SW 1271 (cell line): Measurements from ENCODE around the gene HACD2.

Experiments used
- DNase-seq, 2 experiments: peaks; one replicate each; lab custom pipeline; 2025; lab: John Stamatoyannopoulos, UW

Gene HACD2

DNA sequence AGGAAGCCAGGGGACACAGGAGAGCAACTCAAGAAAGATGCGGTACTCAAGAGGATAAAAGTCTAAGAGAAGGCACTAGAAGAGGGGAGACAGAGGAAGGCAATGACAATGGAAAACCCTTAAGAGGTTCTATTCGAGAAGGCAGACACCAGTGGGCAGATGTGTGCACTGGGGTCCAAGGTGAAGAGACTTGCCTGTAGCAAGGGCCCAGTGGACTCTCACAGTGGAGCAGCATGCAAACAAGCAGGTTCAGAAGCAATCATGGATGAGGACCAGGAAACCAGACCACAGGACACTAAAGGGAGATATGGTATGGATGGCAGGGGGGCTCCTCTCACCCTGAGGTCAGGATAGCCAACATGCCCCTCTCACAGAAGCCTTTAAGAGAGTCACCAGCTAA lies 138.6 kb downstream of the HACD2 start:
- DNase-seq: no peak

DNA sequence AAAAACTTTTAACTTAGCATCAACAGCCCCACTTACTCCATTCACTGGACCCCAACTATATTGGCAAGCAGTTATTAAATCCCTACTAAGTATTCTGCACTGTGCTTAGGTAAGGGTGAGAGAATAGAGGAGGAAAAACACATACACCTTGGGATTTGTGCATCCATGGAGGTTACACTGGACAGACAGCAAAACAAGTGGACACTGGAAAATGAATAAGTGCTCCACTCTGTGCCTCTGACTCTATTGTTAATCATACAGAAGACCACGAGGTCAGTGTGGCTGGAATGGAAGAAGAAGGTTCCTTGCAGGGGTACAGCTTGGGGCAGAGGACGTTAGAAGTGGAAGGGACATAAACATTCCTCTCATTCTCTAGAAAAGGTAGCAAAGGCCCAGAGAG lies 139.2 kb downstream of the HACD2 start:
- DNase-seq: no peak

DNA sequence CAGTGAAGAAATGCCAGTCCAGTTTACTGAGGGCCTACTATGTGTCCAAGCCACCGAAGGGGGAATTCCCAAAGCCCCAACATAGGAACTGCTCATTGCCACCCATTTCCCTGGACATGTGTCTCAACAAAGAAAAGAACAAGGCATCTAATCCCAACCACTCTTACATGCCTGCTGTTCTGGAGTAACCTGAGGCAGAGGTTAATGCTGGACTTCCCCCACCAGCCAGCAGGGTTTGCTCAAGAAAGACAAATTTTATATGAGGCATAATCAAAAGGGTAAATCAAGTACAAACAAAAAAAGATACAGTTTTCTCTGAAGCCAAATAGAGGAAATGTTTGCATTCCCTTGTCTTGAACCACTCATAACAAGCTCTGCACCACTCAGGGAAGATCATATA lies 140.1 kb downstream of the HACD2 start:
- DNase-seq: no peak

DNA sequence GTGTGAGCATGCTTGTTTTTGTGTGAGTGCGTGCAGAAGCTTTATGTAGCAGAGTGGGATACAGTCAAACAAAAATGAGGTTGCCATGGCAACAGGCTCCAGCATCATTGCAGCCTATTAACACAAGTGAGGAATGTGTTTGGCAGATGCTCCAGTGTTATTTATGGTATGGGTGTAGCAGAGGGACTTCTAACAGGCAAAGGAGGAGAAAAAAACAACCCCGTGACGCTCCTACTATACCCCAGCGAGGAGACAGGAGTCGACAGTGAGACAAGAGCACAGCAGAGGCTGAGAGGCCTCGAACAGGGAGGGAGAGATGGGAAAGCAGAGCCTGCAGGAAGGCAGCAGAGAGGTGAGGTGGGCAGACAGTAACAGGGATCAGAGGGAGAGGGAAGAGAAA lies 140.8 kb downstream of the HACD2 start:
- no peak for DNase-seq

- no peak for DNase-seq
Measured at GRCh38 chr3:123442908-123443307, 141.9 kb downstream of the HACD2 start.

- no peak for DNase-seq
Measured at GRCh38 chr3:123442125-123442524, 142.7 kb downstream of the HACD2 start.
